Activated naive CD4-positive, alpha-beta T cell (primary cell): Measurements from ENCODE around the gene USP17L19.
"Not testable (repeated sequence)": the region's sequence is repeated elsewhere in the genome, so short reads cannot be mapped to it uniquely, and the experiment has no call there.

Experiments
- DNase-seq, 4 experiments: peaks; one replicate each; lab custom pipeline; 2025; lab: John Stamatoyannopoulos, UW

The USP17L19 gene, protein sequence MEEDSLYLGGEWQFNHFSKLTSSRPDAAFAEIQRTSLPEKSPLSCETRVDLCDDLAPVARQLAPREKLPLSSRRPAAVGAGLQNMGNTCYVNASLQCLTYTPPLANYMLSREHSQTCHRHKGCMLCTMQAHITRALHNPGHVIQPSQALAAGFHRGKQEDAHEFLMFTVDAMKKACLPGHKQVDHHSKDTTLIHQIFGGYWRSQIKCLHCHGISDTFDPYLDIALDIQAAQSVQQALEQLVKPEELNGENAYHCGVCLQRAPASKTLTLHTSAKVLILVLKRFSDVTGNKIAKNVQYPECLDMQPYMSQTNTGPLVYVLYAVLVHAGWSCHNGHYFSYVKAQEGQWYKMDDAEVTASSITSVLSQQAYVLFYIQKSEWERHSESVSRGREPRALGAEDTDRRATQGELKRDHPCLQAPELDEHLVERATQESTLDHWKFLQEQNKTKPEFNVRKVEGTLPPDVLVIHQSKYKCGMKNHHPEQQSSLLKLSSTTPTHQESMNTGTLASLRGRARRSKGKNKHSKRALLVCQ

DNA sequence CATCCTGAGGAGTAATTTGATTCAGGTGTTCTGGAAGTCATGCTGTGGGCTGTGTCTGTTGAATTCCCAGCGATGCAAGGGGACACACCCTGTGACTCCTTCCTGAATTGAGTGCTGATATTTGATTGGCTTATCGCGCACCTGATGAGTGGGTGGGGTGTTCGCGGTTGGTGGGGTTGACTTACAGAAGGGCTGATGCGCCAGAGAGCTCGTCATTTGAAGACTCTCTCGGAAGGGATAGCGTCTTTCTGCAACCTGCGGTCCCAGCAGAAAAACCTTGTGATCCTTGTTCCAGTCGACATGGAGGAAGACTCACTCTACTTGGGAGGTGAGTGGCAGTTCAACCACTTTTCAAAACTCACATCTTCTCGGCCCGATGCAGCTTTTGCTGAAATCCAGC is at the start of gene USP17L19:
TSS of gene USP17L19 (plus strand) at position 301 of the 400 bp plus-strand sequence. CDS start at position 301, 0 bp downstream.
- not testable (repeated sequence) for DNase-seq

DNA sequence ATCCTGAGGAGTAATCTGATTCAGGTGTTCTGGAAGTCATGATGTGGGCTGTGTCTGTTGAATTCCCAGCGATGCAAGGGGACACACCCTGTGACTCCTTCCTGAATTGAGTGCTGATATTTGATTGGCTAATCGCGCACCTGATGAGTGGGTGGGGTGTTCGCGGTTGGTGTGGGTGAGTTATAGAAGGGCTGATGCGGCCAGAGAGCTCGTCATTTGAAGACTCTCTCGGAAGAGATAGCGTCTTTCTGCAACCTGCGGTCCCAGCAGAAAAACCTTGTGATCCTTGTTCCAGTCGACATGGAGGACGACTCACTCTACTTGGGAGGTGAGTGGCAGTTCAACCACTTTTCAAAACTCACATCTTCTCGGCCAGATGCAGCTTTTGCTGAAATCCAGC is 42.8 kb upstream of the USP17L19 start, which contains the start of gene USP17L10:
TSS of gene USP17L10 (plus strand) at position 301 of the 400 bp plus-strand sequence. CDS start at position 301, 0 bp downstream.
- not testable (repeated sequence) for DNase-seq

DNA sequence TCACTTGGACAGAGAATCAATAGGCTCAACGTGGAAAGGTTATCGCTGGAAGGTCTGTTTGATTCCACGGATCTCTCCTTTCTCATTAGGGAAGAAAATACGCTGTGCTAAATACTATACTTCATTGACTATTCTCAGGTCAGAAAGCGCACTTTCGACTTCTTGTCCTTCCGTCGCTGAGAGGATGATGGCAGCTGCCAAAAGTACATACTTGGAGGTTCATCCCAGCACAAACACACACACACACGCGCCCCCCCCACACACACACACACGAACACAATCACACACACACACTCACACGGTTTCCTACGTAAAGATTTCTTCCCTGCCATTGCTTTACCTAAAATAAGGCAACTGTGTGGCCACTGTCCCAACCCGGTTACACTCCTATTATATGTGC is 38.5 kb upstream of the USP17L19 start:
- DNase-seq = not testable (repeated sequence)

DNA sequence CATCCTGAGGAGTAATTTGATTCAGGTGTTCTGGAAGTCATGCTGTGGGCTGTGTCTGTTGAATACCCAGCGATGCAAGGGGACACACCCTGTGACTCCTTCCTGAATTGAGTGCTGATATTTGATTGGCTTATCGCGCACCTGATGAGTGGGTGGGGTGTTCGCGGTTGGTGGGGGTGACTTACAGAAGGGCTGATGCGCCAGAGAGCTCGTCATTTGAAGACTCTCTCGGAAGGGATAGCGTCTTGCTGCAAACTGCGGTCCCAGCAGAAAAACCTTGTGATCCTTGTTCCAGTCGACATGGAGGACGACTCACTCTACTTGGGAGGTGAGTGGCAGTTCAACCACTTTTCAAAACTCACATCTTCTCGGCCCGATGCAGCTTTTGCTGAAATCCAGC is 38.1 kb upstream of the USP17L19 start, which contains the start of gene USP17L11:
TSS of gene USP17L11 (plus strand) at position 301 of the 400 bp plus-strand sequence. CDS start at position 301, 0 bp downstream.
- DNase-seq = not testable (repeated sequence)

DNA sequence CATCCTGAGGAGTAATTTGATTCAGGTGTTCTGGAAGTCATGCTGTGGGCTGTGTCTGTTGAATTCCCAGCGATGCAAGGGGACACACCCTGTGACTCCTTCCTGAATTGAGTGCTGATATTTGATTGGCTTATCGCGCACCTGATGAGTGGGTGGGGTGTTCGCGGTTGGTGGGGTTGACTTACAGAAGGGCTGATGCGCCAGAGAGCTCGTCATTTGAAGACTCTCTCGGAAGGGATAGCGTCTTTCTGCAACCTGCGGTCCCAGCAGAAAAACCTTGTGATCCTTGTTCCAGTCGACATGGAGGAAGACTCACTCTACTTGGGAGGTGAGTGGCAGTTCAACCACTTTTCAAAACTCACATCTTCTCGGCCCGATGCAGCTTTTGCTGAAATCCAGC is 33.3 kb upstream of the USP17L19 start, which contains the start of gene USP17L12:
TSS of gene USP17L12 (plus strand) at position 301 of the 400 bp plus-strand sequence. CDS start at position 301, 0 bp downstream.
- DNase-seq = not testable (repeated sequence)

DNA sequence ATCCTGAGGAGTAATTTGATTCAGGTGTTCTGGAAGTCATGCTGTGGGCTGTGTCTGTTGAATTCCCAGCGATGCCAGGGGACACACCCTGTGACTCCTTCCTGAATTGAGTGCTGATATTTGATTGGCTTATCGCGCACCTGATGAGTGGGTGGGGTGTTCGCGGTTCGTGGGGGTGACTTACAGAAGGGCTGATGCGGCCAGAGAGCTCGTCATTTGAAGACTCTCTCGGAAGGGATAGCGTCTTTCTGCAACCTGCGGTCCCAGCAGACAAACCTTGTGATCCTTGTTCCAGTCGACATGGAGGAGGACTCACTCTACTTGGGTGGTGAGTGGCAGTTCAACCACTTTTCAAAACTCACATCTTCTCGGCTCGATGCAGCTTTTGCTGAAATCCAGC is 28.6 kb upstream of the USP17L19 start, which contains the start of gene USP17L13:
TSS of gene USP17L13 (plus strand) at position 301 of the 400 bp plus-strand sequence. CDS start at position 301, 0 bp downstream.
- DNase-seq = not testable (repeated sequence)

DNA sequence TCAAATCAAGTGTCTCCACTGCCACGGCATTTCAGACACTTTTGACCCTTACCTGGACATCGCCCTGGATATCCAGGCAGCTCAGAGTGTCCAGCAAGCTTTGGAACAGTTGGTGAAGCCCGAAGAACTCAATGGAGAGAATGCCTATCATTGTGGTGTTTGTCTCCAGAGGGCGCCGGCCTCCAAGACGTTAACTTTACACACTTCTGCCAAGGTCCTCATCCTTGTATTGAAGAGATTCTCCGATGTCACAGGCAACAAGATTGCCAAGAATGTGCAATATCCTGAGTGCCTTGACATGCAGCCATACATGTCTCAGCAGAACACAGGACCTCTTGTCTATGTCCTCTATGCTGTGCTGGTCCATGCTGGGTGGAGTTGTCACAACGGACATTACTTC is 22.9 kb upstream of the USP17L19 start:
- DNase-seq = not testable (repeated sequence)

DNA sequence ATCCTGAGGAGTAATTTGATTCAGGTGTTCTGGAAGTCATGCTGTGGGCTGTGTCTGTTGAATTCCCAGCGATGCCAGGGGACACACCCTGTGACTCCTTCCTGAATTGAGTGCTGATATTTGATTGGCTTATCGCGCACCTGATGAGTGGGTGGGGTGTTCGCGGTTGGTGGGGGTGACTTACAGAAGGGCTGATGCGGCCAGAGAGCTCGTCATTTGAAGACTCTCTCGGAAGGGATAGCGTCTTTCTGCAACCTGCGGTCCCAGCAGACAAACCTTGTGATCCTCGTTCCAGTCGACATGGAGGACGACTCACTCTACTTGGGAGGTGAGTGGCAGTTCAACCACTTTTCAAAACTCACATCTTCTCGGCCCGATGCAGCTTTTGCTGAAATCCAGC is 19.1 kb upstream of the USP17L19 start, which contains the start of gene USP17L15:
TSS of gene USP17L15 (plus strand) at position 301 of the 400 bp plus-strand sequence. CDS start at position 301, 0 bp downstream.
- DNase-seq = not testable (repeated sequence)

DNA sequence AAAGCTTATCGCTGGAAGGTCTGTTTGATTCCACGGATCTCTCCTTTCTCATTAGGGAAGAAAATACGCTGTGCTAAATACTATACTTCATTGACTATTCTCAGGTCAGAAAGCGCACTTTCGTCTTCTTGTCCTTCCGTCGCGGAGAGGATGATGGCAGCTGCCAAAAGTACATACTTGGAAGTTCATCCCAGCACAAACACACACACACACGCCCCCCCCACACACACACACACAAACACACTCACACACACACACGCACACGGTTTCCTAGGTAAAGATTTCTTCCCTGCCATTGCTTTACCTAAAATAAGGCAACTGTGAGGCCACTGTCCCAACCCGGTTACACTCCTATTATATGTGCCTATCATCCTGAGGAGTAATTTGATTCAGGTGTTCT is 14.7 kb upstream of the USP17L19 start:
- DNase-seq = not testable (repeated sequence)

DNA sequence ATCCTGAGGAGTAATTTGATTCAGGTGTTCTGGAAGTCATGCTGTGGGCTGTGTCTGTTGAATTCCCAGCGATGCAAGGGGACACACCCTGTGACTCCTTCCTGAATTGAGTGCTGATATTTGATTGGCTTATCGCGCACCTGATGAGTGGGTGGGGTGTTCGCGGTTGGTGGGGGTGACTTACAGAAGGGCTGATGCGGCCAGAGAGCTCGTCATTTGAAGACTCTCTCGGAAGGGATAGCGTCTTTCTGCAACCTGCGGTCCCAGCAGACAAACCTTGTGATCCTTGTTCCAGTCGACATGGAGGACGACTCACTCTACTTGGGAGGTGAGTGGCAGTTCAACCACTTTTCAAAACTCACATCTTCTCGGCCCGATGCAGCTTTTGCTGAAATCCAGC is 9.6 kb upstream of the USP17L19 start, which contains the start of gene USP17L17:
TSS of gene USP17L17 (plus strand) at position 301 of the 400 bp plus-strand sequence. CDS start at position 301, 0 bp downstream.
- DNase-seq = not testable (repeated sequence)

DNA sequence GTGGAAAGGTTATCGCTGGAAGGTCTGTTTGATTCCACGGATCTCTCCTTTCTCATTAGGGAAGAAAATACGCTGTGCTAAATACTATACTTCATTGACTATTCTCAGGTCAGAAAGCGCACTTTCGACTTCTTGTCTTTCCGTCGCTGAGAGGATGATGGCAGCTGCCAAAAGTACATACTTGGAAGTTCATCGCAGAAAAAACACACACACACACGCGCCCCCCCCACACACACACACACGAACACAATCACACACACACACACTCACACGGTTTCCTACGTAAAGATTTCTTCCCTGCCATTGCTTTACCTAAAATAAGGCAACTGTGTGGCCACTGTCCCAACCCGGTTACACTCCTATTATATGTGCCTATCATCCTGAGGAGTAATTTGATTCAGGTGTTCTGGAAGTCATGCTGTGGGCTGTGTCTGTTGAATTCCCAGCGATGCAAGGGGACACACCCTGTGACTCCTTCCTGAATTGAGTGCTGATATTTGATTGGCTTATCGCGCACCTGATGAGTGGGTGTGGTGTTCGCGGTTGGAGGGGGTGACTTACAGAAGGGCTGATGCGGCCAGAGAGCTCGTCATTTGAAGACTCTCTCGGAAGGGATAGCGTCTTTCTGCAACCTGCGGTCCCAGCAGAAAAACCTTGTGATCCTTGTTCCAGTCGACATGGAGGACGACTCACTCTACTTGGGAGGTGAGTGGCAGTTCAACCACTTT is 5.1 kb upstream of the USP17L19 start, which contains the start of gene USP17L18:
TSS of gene USP17L18 (plus strand) at position 678 of the 728 bp plus-strand sequence. CDS start at position 678, 0 bp downstream.
- DNase-seq = not testable (repeated sequence)

DNA sequence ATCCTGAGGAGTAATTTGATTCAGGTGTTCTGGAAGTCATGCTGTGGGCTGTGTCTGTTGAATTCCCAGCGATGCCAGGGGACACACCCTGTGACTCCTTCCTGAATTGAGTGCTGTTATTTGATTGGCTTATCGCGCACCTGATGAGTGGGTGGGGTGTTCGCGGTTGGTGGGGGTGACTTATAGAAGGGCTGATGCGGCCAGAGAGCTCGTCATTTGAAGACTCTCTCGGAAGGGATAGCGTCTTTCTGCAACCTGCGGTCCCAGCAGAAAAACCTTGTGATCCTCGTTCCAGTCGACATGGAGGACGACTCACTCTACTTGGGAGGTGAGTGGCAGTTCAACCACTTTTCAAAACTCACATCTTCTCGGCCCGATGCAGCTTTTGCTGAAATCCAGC is 4.6 kb downstream of the USP17L19 start, which contains the start of gene USP17L20:
TSS of gene USP17L20 (plus strand) at position 301 of the 400 bp plus-strand sequence. CDS start at position 301, 0 bp downstream.
- not testable (repeated sequence) for DNase-seq

DNA sequence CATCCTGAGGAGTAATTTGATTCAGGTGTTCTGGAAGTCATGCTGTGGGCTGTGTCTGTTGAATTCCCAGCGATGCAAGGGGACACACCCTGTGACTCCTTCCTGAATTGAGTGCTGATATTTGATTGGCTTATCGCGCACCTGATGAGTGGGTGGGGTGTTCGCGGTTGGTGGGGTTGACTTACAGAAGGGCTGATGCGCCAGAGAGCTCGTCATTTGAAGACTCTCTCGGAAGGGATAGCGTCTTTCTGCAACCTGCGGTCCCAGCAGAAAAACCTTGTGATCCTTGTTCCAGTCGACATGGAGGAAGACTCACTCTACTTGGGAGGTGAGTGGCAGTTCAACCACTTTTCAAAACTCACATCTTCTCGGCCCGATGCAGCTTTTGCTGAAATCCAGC is 9.4 kb downstream of the USP17L19 start, which contains the start of gene USP17L21:
TSS of gene USP17L21 (plus strand) at position 301 of the 400 bp plus-strand sequence. CDS start at position 301, 0 bp downstream.
- not testable (repeated sequence) for DNase-seq

DNA sequence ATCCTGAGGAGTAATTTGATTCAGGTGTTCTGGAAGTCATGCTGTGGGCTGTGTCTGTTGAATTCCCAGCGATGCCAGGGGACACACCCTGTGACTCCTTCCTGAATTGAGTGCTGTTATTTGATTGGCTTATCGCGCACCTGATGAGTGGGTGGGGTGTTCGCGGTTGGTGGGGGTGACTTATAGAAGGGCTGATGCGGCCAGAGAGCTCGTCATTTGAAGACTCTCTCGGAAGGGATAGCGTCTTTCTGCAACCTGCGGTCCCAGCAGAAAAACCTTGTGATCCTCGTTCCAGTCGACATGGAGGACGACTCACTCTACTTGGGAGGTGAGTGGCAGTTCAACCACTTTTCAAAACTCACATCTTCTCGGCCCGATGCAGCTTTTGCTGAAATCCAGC is 14.1 kb downstream of the USP17L19 start, which contains the start of gene USP17L22:
TSS of gene USP17L22 (plus strand) at position 301 of the 400 bp plus-strand sequence. CDS start at position 301, 0 bp downstream.
- not testable (repeated sequence) for DNase-seq

DNA sequence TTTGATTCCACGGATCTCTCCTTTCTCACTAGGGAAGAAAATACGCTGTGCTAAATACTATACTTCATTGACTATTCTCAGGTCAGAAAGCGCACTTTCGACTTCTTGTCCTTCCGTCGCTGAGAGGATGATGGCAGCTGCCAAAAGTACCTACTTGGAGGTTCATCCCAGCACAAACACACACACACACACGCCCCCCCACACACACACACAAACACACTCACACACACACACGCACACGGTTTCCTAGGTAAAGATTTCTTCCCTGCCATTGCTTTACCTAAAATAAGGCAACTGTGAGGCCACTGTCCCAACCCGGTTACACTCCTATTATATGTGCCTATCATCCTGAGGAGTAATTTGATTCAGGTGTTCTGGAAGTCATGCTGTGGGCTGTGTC is 18.5 kb downstream of the USP17L19 start:
- DNase-seq = not testable (repeated sequence)
